DND-41 (cell line): Measurements from ENCODE around the gene DYSF.

ENCODE experiments used
- CTCF ChIP-seq: IDR thresholded peaks from 2 replicates; pipeline ENCODE4 v1.5.1; 2012; ENCODE audit warnings: borderline replicate concordance, low read length, moderate library complexity, mild to moderate bottlenecking; ENCODE audit not compliant: poor library complexity, severe bottlenecking; ENCODE audit errors: extremely low read depth
- EZH2 ChIP-seq: IDR thresholded peaks from 3 replicates; pipeline ENCODE4 v1.6.1; 2012; ENCODE audit warnings: borderline replicate concordance, low read depth, mild to moderate bottlenecking, moderate library complexity, low read length, inconsistent platforms; ENCODE audit not compliant: severe bottlenecking

- no peak for TF ChIP-seq CTCF
- no peak for TF ChIP-seq EZH2
These were observed 105.9 kb downstream of the DYSF start for GRCh38 chr2:71559080-71559827.
